ENCODE measurements around the gene HSCB. TPM values are rescaled to one million over a fixed set of nuclear protein-coding genes. Genes with fewer than 3 reads are reported as not detected.
A peak's percentile ranks its signal among the peaks of the same experiment; 100 is the strongest.

HSCB gene
- total and polyA plus RNA-seq, 9 of the 15 experiments (the other 6 are each of a cell fraction or from before 2014, with no cell fraction given): 2.6 to 13.1 (median 8.6) TPM

DNA sequence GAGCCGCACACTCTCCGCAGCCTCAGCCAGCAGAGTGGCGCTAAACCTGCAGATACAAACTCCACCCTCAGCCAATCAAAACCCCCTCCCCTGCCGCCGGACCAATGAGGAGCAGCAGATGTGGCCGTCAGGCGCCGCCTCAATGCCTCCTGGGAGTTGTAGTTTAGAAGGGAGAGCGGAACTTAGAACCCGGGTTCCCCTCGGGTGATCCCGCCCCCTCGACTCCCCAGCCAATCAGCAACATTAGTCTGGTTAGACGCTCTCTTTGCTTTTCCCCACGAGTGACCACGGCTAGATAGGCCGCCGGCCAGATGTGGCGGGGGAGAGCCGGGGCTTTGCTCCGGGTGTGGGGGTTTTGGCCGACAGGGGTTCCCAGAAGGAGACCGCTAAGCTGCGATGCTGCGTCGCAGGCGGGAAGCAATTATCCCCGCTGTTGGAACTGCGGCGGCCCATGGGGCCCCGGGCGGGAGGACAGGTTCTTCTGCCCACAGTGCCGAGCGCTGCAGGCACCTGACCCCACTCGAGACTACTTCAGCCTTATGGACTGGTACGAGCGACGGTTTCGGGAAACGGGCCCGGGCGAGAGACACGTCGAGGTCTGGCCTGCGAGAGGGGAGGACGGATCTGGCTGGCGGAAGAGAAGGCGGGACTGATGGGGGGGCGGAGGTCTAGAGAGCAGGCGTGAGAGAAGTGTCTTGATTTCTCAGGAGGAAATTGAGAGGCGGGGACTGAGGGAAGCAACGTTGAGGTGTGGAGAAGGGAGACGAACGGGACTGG, at the start of gene HSCB, which contains the start of gene CHEK2 (continued):
- TF ChIP-seq, protein P1, sequence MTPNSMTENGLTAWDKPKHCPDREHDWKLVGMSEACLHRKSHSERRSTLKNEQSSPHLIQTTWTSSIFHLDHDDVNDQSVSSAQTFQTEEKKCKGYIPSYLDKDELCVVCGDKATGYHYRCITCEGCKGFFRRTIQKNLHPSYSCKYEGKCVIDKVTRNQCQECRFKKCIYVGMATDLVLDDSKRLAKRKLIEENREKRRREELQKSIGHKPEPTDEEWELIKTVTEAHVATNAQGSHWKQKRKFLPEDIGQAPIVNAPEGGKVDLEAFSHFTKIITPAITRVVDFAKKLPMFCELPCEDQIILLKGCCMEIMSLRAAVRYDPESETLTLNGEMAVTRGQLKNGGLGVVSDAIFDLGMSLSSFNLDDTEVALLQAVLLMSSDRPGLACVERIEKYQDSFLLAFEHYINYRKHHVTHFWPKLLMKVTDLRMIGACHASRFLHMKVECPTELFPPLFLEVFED (CRISPR knock-in tag; conservative IDR thresholded peaks at IDR 0.05): no peak
- peak; percentile 76; the same call in 1 of the 2 replicates for TF ChIP-seq ZBTB12 (CRISPR knock-in tag; IDR thresholded peaks at IDR 0.05)
- TF ChIP-seq XRCC5 (IDR thresholded peaks at IDR 0.05; ENCODE audit: low read depth, low read length): 0 out of 2 replicates have a peak, but pooled peaks have one; percentile 7
- TF ChIP-seq FIP1L1 (IDR thresholded peaks at IDR 0.05; ENCODE audit: low read depth, low read length, poor library complexity, severe bottlenecking): no peak
- no peak for TF ChIP-seq MAFF (IDR thresholded peaks at IDR 0.05; ENCODE audit: low read length)
- no peak for TF ChIP-seq MCM3 (IDR thresholded peaks at IDR 0.05)
- peak; percentile 46; the same call in 1 of the 2 replicates for TF ChIP-seq SPI1 (IDR thresholded peaks at IDR 0.05; ENCODE audit: borderline replicate concordance, low read depth, low read length)
- peak; percentile 64; the same call in 1 of the 2 replicates for TF ChIP-seq SAFB (IDR thresholded peaks at IDR 0.05; ENCODE audit: borderline replicate concordance, low read depth, low read length)
- no peak for TF ChIP-seq CBX8 (IDR thresholded peaks at IDR 0.05; ENCODE audit: borderline replicate concordance, extremely low read depth, low read depth, low read length, poor library complexity, severe bottlenecking)
- TF ChIP-seq CHD1 (IDR thresholded peaks at IDR 0.05; ENCODE audit: low read length): peak; percentile 64
- no peak for TF ChIP-seq ZNF589 (CRISPR knock-in tag; IDR thresholded peaks at IDR 0.05; ENCODE audit: low read depth)
- TF ChIP-seq ZNF717 (CRISPR knock-in tag; IDR thresholded peaks at IDR 0.05): no peak
- no peak for TF ChIP-seq ZNF217 (CRISPR knock-in tag; IDR thresholded peaks at IDR 0.05)
- TF ChIP-seq, protein P2, sequence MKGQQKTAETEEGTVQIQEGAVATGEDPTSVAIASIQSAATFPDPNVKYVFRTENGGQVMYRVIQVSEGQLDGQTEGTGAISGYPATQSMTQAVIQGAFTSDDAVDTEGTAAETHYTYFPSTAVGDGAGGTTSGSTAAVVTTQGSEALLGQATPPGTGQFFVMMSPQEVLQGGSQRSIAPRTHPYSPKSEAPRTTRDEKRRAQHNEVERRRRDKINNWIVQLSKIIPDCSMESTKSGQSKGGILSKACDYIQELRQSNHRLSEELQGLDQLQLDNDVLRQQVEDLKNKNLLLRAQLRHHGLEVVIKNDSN (CRISPR knock-in tag; IDR thresholded peaks at IDR 0.05): 0 out of 2 replicates have a peak, but pooled peaks have one; percentile 37
- peak; percentile 96 for TF ChIP-seq E2F4 (CRISPR knock-in tag; IDR thresholded peaks at IDR 0.05; ENCODE audit: low read depth)
- no peak for TF ChIP-seq THRA (IDR thresholded peaks at IDR 0.05)

All from K562 (cell line).